Left ventricle myocardium inferior (tissue), 1 donor: Measurements from ENCODE around the gene CXCR3. TPM values are rescaled to one million over a fixed set of nuclear protein-coding genes. Genes with fewer than 3 reads are reported as not detected.
A peak's percentile ranks its signal among the peaks of the same experiment; 100 is the strongest.

ENCODE experiments used
- DNase-seq: peaks from one replicate; pipeline ENCODE4 v3.0.0-alpha.2; 2020
- H3K27ac ChIP-seq: fragments of 200-600 bp; replicated peaks from 2 replicates; pipeline ENCODE4 v1.8.0; 2021
- H3K27me3 ChIP-seq: fragments of 200-600 bp; 2 replicates; pipeline ENCODE4 v1.8.0; 2021; ENCODE audit warnings: low read depth
- H3K36me3 ChIP-seq: fragments of 200-600 bp; 2 replicates; pipeline ENCODE4 v1.8.0; 2021
- H3K4me1 ChIP-seq: fragments of 200-600 bp; 2 replicates; pipeline ENCODE4 v1.8.0; 2021
- H3K4me3 ChIP-seq: fragments of 200-600 bp; 2 replicates; pipeline ENCODE4 v1.8.0; 2021; ENCODE audit warnings: mild to moderate bottlenecking, moderate library complexity
- H3K9me3 ChIP-seq: fragments of 200-600 bp; replicated peaks from 2 replicates; pipeline ENCODE4 v1.8.0; 2021
- CTCF ChIP-seq: fragments of 200-600 bp; IDR thresholded peaks from 2 replicates; pipeline ENCODE4 v1.8.0; 2021; ENCODE audit warnings: antibody characterized with exemption, mild to moderate bottlenecking, borderline replicate concordance
- intact Hi-C: fragments of 100-400 bp; cut with micrococcal nuclease; formaldehyde crosslinking; loops from one replicate; pipeline ENCODE4 v1.11.0; 2022
- total RNA-seq: library from RNA; stranded (reverse); fragmentation: NEBNext Ultra II Directional; extraction: Animal tissue kit (Norgen Biotek cat#: 25700); gene quantifications from one replicate; pipeline ENCODE4 v1.2.1, GENCODE V29; 2021
- donor health status: DM: no; HTN: yes; CAD: no; lungs with severe emphysema.

CXCR3 gene
- total RNA-seq, 1 donor from 2014 or later: not detected

- no peaks in the 10 kb centered on the region for H3K27me3 ChIP-seq
- no peaks in the 10 kb centered on the region for H3K9me3 ChIP-seq
- peak overlapping the region; percentile 75 for H3K27ac ChIP-seq
- TF ChIP-seq CTCF: no peak
- no peaks in the 10 kb centered on the region for H3K36me3 ChIP-seq
- H3K4me1 ChIP-seq: peaks cover 19% of the 10 kb centered on the region
- H3K4me3 ChIP-seq: no peak overlapping the region
- peak; percentile 44 for DNase-seq
- intact Hi-C loops: no loop called here
Observed at GRCh38 chrX:71634366-71634765, 16.1 kb upstream of the CXCR3 start.

GRCh38 chrX:71632923-71633657, 14.8 kb upstream of the CXCR3 start:
- intact Hi-C loops: no loop called here
- TF ChIP-seq CTCF: no peak
- no peaks in the 10 kb centered on the region for H3K36me3 ChIP-seq
- H3K4me3 ChIP-seq: no peak overlapping the region
- peak overlapping the region; percentile 75 for H3K27ac ChIP-seq
- no peak for DNase-seq
- peaks cover 19% of the 10 kb centered on the region for H3K4me1 ChIP-seq
- no peaks in the 10 kb centered on the region for H3K27me3 ChIP-seq
- H3K9me3 ChIP-seq: no peaks in the 10 kb centered on the region

GRCh38 chrX:71629467-71629866, 11.2 kb upstream of the CXCR3 start:
- no peaks in the 10 kb centered on the region for H3K36me3 ChIP-seq
- H3K4me1 ChIP-seq: peaks cover 14% of the 10 kb centered on the region
- H3K27me3 ChIP-seq: no peaks in the 10 kb centered on the region
- H3K9me3 ChIP-seq: no peaks in the 10 kb centered on the region
- H3K27ac ChIP-seq: no peak overlapping the region
- H3K4me3 ChIP-seq: no peak overlapping the region
- TF ChIP-seq CTCF: no peak
- DNase-seq: no peak
- intact Hi-C loops: no loop called here

GRCh38 chrX:71627588-71628404, 9.5 kb upstream of the CXCR3 start:
- no peak for DNase-seq
- intact Hi-C loops: no loop called here

GRCh38 chrX:71626576-71626975, 8.3 kb upstream of the CXCR3 start:
- Histone ChIP-seq H3K36me3 (no peaks in the 10 kb centered on the region), H3K27ac (no peak overlapping the region), H3K4me1 (peaks cover 18% of the 10 kb centered on the region), H3K9me3 (no peaks in the 10 kb centered on the region), H3K4me3 (no peak overlapping the region), H3K27me3 (no peaks in the 10 kb centered on the region)
- intact Hi-C loops: no loop called here
- TF ChIP-seq CTCF: no peak
- DNase-seq: no peak

More at GRCh38 chrX:71627588-71628404, 9.5 kb upstream of the CXCR3 start:
- peaks cover 10% of the 10 kb centered on the region for H3K4me1 ChIP-seq
- no peak overlapping the region for H3K4me3 ChIP-seq
- no peak overlapping the region for H3K27ac ChIP-seq
- no peak for TF ChIP-seq CTCF
- no peaks in the 10 kb centered on the region for H3K27me3 ChIP-seq
- no peaks in the 10 kb centered on the region for H3K9me3 ChIP-seq
- H3K36me3 ChIP-seq: no peaks in the 10 kb centered on the region
